ENCODE measurements around the gene AVP.

GRCh38 chr20:3042625-3043024 lies 41.9 kb downstream of the AVP start:
- TF ChIP-seq REST (IDR thresholded peaks at IDR 0.05; ENCODE audit: insufficient read depth in 1 of 2, low read depth in 2 of 2, low read length in 1 of 2) (no peak), CTCF (IDR thresholded peaks at IDR 0.05) (no peak)
